Measurements from ENCODE around the gene ABCC8.

ABCC8 gene

DNA sequence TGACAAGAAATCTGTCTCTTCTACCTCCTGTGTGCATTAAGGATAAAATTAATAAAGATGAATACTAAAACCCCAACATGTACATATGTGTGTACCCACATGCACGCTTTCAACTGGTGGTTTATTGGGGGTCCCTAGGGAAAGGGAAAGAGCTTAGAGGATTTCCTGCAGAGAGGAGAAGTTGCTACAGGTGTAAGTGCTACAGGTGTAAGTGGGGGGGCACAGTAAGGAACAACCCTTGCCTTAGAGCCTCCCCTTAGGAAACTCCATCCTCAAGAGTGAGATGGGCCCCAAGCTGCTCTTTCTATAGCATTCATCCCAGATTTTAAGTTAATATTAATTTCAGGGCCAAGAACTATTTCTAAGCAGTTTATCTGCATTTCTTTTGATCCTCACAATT is 11.9 kb upstream of the ABCC8 start:
- Histone ChIP-seq H3K36me3 (ENCODE audit: control insufficient read depth in 2 of 2, insufficient read depth in 2 of 2, low read length in 2 of 2) (no peaks in the 10 kb centered on the region), H3K9me3 (ENCODE audit: control insufficient read depth in 2 of 2, low read length in 2 of 2) (peaks cover 3 to 5% of the 10 kb centered on the region in 2 donors), H3K27ac (ENCODE audit: low read length) (no peak overlapping the region), H3K9ac (ENCODE audit: low read length in 2 of 2) (no peak overlapping the region), H3K4me3 (ENCODE audit: low read length in 2 of 2) (no peak overlapping the region), H3K4me1 (ENCODE audit: control insufficient read depth, insufficient read depth, low read length) (no peaks in the 10 kb centered on the region), H3K27me3 (ENCODE audit: control insufficient read depth in 1 of 2, insufficient read depth in 2 of 2, low read length in 2 of 2) (peaks cover 0 to 13% of the 10 kb centered on the region in 2 donors)

DNA sequence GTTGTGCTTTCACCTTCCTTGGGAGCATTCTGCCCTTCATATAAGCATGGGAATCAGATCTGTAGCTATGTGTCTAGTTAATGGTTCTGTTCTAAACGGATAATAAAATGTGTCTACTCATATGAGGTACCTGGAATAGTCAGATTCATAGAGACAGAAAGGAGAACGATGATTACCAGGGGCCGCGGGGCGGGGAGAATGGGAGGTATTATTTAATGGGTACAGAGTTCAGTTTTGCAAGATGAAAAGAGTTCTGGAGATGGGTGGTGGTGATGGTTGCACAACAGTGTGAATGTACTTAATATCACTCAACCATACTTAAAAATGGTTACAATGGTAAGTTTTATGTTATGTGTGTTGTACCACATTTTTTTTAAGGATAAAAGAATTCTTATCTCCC is 10.0 kb upstream of the ABCC8 start:
- Histone ChIP-seq H3K9me3 (ENCODE audit: control insufficient read depth in 2 of 2, low read length in 2 of 2) (peaks cover 3 to 7% of the 10 kb centered on the region in 2 donors), H3K27me3 (ENCODE audit: control insufficient read depth in 1 of 2, insufficient read depth in 2 of 2, low read length in 2 of 2) (peaks cover 0 to 3% of the 10 kb centered on the region in 2 donors), H3K9ac (ENCODE audit: low read length in 2 of 2) (no peak overlapping the region), H3K4me1 (ENCODE audit: control insufficient read depth, insufficient read depth, low read length) (no peaks in the 10 kb centered on the region), H3K36me3 (ENCODE audit: control insufficient read depth in 2 of 2, insufficient read depth in 2 of 2, low read length in 2 of 2) (no peaks in the 10 kb centered on the region), H3K4me3 (ENCODE audit: low read length in 2 of 2) (no peak overlapping the region), H3K27ac (ENCODE audit: low read length) (no peak overlapping the region)

DNA sequence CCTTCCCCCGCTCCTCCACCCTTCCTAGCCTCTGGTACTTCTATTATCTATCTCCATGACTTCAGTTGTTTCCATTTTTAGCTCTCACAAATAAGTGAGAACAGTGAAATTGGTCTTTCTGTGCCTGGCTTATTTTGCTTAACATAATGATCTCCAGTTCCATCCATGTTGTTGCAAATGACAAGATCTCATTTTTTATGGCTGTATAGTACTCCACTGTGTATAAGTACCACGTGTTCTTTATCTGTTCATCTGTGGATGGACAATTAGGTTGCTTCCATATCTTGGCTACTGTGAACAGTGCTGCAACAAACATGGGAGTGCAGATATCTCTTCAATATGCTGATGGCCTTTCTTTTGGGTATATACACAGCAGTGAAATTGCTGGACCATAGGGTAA is 6.9 kb upstream of the ABCC8 start:
- Histone ChIP-seq H3K27me3 (ENCODE audit: control insufficient read depth in 1 of 2, insufficient read depth in 2 of 2, low read length in 2 of 2) (peaks cover 0 to 10% of the 10 kb centered on the region in 2 donors), H3K9me3 (ENCODE audit: control insufficient read depth in 2 of 2, low read length in 2 of 2) (peaks cover 0 to 7% of the 10 kb centered on the region in 2 donors), H3K4me3 (ENCODE audit: low read length in 2 of 2) (no peak overlapping the region), H3K9ac (ENCODE audit: low read length in 2 of 2) (no peak overlapping the region), H3K27ac (ENCODE audit: low read length) (no peak overlapping the region), H3K4me1 (ENCODE audit: control insufficient read depth, insufficient read depth, low read length) (no peaks in the 10 kb centered on the region), H3K36me3 (ENCODE audit: control insufficient read depth in 2 of 2, insufficient read depth in 2 of 2, low read length in 2 of 2) (no peaks in the 10 kb centered on the region)

DNA sequence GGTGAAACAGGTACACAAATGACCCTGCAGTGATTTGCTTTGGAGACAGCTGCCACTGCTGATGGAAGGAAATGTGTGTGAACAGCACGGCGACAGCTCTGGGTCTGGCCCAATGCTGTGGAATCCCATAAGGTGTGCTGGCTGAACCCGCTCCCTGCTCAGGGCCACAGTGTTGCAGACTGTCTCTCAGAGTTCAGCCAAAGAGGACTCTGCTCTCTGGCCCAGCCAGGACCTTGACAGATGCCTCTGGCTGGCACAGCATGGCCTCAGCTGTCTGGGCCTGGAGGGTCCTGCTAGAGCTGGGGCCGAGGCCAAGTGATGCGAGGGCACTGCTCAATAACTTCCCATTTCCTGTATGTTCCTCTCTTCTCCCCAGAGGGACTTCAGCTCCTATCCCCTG is 5.3 kb upstream of the ABCC8 start:
- H3K9me3 ChIP-seq (ENCODE audit: control insufficient read depth in 2 of 2, low read length in 2 of 2): peaks cover 0 to 7% of the 10 kb centered on the region in 2 donors
- no peak overlapping the region for H3K4me3 ChIP-seq (ENCODE audit: low read length in 2 of 2)

DNA sequence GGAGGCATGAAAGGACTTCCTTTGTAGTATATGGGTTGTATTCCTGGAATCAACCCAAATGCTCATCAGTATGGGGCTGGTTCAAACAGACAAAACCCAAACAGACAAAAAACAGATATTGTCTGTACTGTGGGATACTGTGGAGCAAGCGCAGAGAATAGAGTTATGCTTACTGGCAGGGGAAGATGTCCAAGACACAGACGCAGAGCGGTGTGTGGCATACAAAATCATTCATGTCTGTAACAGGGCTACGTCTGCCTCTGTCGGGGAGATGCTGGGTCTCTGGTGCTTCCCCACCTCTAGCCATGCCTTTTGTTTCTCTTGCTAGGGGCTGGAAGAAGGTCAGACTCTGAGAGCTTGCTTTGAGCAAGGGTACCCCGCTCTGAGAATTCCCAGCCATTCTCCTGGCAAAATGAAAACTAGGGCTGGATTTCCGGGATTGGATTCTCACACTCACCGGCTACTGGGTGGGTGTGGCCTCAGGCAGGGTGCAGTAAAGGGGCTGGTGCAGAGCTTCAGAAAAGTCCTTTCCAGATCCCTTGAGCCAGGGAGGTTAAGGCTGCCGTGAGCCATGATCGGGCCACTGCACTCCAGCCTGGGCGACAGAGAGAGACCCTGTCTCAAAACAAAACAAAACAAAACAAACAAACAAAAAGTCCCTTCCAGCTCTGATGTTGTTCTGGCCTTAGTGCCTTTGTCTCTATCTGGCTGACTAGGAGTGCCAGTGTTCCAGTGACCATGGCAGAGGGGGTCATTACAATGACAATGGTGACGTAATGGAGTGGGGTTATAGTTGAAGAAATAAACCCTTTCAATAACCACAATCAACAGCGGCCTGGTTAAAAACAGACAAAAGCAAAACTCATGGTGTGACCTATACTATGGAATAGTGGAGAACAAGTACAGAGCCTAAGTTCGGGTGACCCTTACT is 2.9 kb upstream of the ABCC8 start:
- Histone ChIP-seq H3K4me1 (ENCODE audit: control insufficient read depth, insufficient read depth, low read length) (peaks cover 4% of the 10 kb centered on the region), H3K4me3 (ENCODE audit: low read length in 2 of 2) (peak overlapping the region; percentile 9 to 35), H3K9me3 (ENCODE audit: control insufficient read depth in 2 of 2, low read length in 2 of 2) (peaks cover 0 to 7% of the 10 kb centered on the region in 2 donors), H3K36me3 (ENCODE audit: control insufficient read depth in 2 of 2, insufficient read depth in 2 of 2, low read length in 2 of 2) (no peaks in the 10 kb centered on the region), H3K27ac (ENCODE audit: low read length) (no peak overlapping the region), H3K27me3 (ENCODE audit: control insufficient read depth in 1 of 2, insufficient read depth in 2 of 2, low read length in 2 of 2) (peaks cover 27 to 29% of the 10 kb centered on the region in 2 donors), H3K9ac (ENCODE audit: low read length in 2 of 2) (no peak overlapping the region)

More for the DNA sequence above, 5.3 kb upstream of the ABCC8 start:
- H3K27ac ChIP-seq (ENCODE audit: low read length): no peak overlapping the region
- no peak overlapping the region for H3K9ac ChIP-seq (ENCODE audit: low read length in 2 of 2)
- peaks cover 12 to 16% of the 10 kb centered on the region in 2 donors for H3K27me3 ChIP-seq (ENCODE audit: control insufficient read depth in 1 of 2, insufficient read depth in 2 of 2, low read length in 2 of 2)
- no peaks in the 10 kb centered on the region for H3K4me1 ChIP-seq (ENCODE audit: control insufficient read depth, insufficient read depth, low read length)
- H3K36me3 ChIP-seq (ENCODE audit: control insufficient read depth in 2 of 2, insufficient read depth in 2 of 2, low read length in 2 of 2): no peaks in the 10 kb centered on the region

DNA sequence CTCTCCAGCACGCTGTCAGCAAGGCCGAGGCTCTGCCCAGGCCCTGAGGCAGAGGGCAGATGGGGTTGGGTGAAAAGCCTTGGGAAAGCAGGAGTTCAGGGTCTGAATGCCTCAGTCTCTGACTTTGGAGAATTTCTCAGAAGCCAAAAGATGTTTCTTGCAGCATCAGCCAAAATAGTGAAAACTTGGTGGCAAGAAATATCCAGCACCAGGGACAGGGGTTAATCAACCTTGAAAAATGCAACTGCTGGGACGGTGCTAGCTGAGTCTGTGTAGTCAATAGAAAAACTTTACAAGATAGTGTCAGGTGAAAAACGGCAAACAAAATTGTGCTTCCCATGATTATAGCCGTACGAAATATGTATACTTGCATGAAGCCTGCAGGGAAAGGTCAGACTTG is 1.4 kb upstream of the ABCC8 start:
- no peak overlapping the region for H3K4me3 ChIP-seq (ENCODE audit: low read length in 2 of 2)
- H3K27me3 ChIP-seq (ENCODE audit: control insufficient read depth in 1 of 2, insufficient read depth in 2 of 2, low read length in 2 of 2): peaks cover 33 to 34% of the 10 kb centered on the region in 2 donors

DNA sequence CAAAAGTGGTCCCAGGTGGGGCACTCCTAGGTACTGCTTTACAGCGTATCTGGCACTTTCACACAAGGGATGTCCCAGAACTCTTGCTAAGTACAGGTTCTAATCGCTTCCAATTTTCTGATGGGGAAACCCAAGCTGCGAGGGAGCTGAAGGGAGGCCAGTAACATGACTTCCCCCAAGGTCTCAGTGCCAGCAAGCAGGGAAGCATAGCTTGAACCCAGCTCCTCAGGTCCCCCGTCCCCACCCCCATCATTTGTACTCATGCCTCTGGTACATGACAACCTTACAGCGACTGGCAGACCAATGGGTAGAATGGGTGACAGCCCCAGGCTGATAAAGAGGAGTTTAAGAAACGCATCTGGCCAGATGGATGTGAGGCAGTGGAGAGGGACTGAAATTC is 716 bp upstream of the ABCC8 start:
- Histone ChIP-seq H3K4me3 (ENCODE audit: low read length in 2 of 2) (no peak overlapping the region), H3K4me1 (ENCODE audit: control insufficient read depth, insufficient read depth, low read length) (peaks cover 4% of the 10 kb centered on the region), H3K9ac (ENCODE audit: low read length in 2 of 2) (no peak overlapping the region), H3K27ac (ENCODE audit: low read length) (no peak overlapping the region), H3K27me3 (ENCODE audit: control insufficient read depth in 1 of 2, insufficient read depth in 2 of 2, low read length in 2 of 2) (peaks cover 34% of the 10 kb centered on the region in 2 donors), H3K9me3 (ENCODE audit: control insufficient read depth in 2 of 2, low read length in 2 of 2) (no peaks in the 10 kb centered on the region), H3K36me3 (ENCODE audit: control insufficient read depth in 2 of 2, insufficient read depth in 2 of 2, low read length in 2 of 2) (no peaks in the 10 kb centered on the region)

More for the DNA sequence above, 1.4 kb upstream of the ABCC8 start:
- no peaks in the 10 kb centered on the region for H3K9me3 ChIP-seq (ENCODE audit: control insufficient read depth in 2 of 2, low read length in 2 of 2)
- H3K36me3 ChIP-seq (ENCODE audit: control insufficient read depth in 2 of 2, insufficient read depth in 2 of 2, low read length in 2 of 2): no peaks in the 10 kb centered on the region
- no peak overlapping the region for H3K27ac ChIP-seq (ENCODE audit: low read length)
- H3K4me1 ChIP-seq (ENCODE audit: control insufficient read depth, insufficient read depth, low read length): peaks cover 4% of the 10 kb centered on the region
- H3K9ac ChIP-seq (ENCODE audit: low read length in 2 of 2): no peak overlapping the region

DNA sequence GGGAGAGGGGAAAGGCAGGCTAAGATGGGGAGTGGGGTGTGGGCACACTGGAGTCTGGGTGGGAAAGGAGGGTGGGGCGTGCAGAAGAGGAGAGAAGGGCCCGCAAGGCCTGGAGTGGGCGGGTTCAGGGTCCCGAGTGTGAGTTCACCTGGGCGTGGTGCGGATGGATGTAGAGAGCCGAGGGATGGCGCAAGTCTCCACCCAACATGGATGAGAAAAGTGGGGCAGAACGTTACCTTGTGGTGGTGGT is 364 bp upstream of the ABCC8 start:
- H3K9me3 ChIP-seq (ENCODE audit: control insufficient read depth in 2 of 2, low read length in 2 of 2): no peaks in the 10 kb centered on the region
- H3K9ac ChIP-seq (ENCODE audit: low read length in 2 of 2): no peak overlapping the region
- H3K27ac ChIP-seq (ENCODE audit: low read length): no peak overlapping the region
- H3K36me3 ChIP-seq (ENCODE audit: control insufficient read depth in 2 of 2, insufficient read depth in 2 of 2, low read length in 2 of 2): no peaks in the 10 kb centered on the region
- H3K4me1 ChIP-seq (ENCODE audit: control insufficient read depth, insufficient read depth, low read length): peaks cover 4% of the 10 kb centered on the region
- peaks cover 34% of the 10 kb centered on the region in 2 donors for H3K27me3 ChIP-seq (ENCODE audit: control insufficient read depth in 1 of 2, insufficient read depth in 2 of 2, low read length in 2 of 2)
- H3K4me3 ChIP-seq (ENCODE audit: low read length in 2 of 2): no peak overlapping the region

DNA sequence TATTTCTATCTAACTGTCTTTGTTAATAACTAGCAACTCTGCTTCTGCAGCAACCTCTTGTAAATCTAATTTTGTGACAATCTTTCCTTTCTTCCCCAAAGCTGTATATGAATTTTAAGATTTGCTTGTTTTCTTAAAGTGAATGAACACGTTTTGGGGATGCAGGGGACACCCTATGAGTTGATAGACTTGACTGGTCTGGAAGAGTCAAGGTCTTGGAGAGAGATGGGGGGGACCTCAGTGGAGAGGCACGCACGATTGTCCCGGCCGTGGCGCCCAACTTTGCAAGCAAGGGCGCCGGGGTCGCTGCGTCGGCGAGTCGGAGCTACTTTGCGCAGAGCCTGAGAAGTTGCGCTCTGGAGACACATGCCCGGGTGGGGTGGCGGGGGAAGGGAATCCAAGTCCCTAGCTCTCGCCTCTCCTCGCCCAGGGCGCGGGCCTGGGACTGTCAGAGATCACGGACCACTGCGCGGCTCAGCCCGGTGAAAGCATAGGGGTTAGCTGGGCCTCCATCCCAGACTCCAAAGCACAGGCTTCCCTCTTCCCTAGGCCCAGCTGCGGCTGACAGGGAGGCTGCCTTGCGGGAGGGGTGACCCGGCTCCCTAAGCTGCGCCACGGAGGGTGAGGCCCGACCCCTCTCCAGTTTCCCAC is 854 bp downstream of the ABCC8 start:
- Histone ChIP-seq H3K9me3 (ENCODE audit: control insufficient read depth in 2 of 2, low read length in 2 of 2) (no peaks in the 10 kb centered on the region), H3K4me1 (ENCODE audit: control insufficient read depth, insufficient read depth, low read length) (peaks cover 4% of the 10 kb centered on the region), H3K27me3 (ENCODE audit: control insufficient read depth in 1 of 2, insufficient read depth in 2 of 2, low read length in 2 of 2) (peaks cover 34 to 38% of the 10 kb centered on the region in 2 donors), H3K27ac (ENCODE audit: low read length) (no peak overlapping the region), H3K36me3 (ENCODE audit: control insufficient read depth in 2 of 2, insufficient read depth in 2 of 2, low read length in 2 of 2) (no peaks in the 10 kb centered on the region), H3K9ac (ENCODE audit: low read length in 2 of 2) (no peak overlapping the region), H3K4me3 (ENCODE audit: low read length in 2 of 2) (peak overlapping the region; percentile 22 to 35)

DNA sequence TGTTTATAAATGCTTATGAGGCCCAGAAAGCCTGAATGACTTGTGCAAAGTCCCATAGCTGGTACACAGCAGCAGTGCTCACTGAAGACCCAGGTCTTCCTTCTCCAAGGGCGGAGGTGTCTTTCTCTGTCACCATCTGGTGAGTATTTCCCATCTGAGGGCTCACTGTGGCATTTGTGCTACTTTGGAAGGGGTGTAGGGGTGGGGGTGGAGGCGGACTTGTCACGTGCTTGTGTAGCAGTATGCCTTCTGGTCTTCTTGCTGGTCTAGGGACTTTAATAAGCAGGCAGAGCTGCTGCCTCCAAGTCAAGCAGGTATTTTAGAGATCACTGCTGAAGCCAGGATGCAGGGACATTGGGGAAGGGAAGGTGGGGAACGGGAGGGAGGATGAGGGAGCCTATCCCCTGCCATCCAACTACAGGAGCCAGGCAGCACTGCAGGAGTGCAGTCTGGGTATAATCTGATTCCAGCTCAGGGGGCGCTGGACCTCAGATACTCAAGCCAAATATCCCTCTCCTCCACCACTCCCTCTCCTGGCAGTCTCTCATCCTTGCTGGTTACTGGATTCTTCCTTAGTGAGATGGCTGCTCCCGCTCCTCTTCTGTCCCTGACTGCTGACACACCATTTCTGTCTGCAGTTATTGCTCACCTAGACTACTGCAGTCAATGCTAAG is 3.4 kb downstream of the ABCC8 start:
- Histone ChIP-seq H3K4me1 (ENCODE audit: control insufficient read depth, insufficient read depth, low read length) (peaks cover 4% of the 10 kb centered on the region), H3K27ac (ENCODE audit: low read length) (no peak overlapping the region), H3K9me3 (ENCODE audit: control insufficient read depth in 2 of 2, low read length in 2 of 2) (no peaks in the 10 kb centered on the region), H3K27me3 (ENCODE audit: control insufficient read depth in 1 of 2, insufficient read depth in 2 of 2, low read length in 2 of 2) (peaks cover 28 to 34% of the 10 kb centered on the region in 2 donors), H3K36me3 (ENCODE audit: control insufficient read depth in 2 of 2, insufficient read depth in 2 of 2, low read length in 2 of 2) (no peaks in the 10 kb centered on the region), H3K9ac (ENCODE audit: low read length in 2 of 2) (no peak overlapping the region), H3K4me3 (ENCODE audit: low read length in 2 of 2) (no peak overlapping the region)
